HG03571 (cell line): ENCODE results near the gene B3GNT4.
"Not testable (repeated sequence)": the region's sequence is repeated elsewhere in the genome, so short reads cannot be mapped to it uniquely, and the experiment has no call there.

Experiments used
- ATAC-seq: cut with Tn5 transposase; IDR thresholded peaks from one replicate; pipeline ENCODE4 v1.9.1; 2021; ENCODE audit not compliant: unreplicated experiment

The B3GNT4 gene

DNA sequence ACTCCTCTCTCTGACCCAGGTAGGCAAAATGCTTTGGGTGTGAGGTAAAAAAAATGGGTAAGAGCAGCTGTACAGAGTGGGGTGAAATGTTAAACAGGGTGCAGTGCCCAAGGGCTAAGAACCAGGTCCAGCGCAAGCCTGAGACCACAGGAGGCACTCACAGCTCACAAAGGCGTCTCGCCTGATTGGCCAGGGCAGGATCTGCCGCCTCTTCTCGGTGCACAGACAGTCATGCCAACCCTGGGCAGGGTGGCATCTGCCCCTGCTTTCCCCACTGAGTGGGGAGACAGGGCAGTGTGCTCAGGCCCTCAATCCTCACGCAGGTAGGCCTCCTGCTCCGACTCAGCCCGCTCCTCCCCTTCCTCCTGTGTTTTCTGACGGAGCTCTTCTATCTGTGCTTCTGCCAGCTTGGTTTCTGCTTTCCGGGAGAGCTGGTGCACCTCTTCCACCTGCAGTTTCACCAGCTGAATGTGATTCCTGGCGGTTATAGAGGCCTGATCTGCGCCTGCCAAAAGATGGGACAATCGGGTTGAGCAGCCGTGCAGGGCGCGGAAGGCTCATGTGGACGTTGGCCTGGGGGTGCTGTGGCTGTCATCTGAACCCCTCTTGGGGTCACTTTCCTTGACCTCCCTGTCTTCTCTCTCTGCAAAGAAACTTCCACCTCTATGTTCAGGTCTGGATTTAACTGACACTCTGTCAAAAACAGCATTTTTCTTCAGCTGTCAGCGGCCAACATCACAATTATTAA, 4.7 kb downstream of the B3GNT4 start:
- ATAC-seq, result no peak

DNA sequence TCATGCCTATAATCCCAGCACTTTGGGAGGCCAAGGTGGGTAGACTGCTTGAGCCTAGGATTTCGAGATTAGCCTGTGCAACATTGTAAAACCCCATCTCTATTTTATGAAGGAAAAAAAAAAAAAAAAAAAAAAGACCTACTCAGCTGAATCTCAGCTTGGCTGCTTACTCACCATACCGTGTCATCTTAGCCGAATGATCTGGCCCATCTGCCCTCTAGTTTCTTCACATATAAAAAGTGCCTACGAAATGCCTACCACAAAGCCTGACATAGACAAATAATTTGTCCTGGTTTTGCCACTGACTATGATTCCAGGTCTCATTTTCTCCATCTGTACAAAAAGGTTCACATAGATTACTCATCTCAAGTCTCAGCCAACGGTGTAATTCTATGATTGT, 12.3 kb downstream of the B3GNT4 start:
- ATAC-seq, result no peak

DNA sequence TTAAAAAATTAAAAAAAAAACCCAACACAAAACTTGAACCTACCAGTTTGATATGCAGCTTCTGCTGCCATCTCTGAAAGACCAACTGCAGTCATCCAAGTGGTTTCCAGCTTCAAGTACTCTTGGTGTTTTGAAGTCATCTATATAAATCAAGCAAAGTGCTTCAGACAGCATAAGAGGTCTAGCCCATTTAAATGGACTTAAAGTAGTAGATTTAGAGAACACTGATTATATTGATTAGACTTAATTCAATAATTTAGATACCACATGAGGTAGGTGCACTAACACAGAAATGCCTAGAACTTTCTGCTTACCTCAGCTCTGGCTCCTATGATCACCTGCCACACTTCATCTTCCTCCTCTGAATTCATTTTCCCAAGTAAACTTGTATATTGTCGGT, 12.9 kb downstream of the B3GNT4 start:
- no peak for ATAC-seq

DNA sequence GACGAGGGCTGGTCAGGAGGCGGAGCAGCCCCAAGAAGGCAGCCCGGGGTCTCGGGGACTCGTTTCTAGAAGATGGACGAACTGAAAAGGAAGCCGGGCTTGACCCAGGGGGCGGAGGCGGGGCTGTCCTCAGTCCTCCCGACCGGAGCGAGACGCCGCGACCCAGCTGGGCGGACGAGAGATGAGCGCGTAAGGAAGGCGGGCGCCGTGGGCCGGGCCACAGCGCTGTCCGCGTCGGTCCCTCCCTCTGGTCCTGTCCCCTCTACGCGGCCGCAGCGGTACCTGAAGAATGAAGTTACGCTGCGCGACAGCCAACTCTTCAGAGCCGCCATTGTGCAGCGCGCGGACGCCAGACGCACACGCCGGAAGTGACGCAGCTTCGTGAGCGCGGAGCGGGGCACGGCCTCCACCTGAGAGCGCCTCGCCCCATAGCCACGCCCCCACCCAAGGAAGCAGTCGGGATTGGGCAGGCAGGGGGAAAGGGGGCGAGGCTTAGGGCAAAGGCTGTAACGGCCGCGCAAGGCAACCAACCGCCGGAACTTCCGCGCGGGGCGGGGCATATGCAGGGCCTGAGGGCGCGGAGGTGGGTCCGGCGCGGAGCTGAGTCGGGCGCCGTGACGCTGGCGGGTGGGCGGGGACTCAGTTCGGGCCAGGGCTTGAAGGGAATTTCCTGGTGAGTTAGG, 22.3 kb downstream of the B3GNT4 start, which contains the start of gene DIABLO:
Gene DIABLO (minus strand): TSS at position 370 of the 683 bp plus-strand sequence. CDS start 38 bp downstream, at position 332.
- ATAC-seq, result peak; percentile 82

DNA sequence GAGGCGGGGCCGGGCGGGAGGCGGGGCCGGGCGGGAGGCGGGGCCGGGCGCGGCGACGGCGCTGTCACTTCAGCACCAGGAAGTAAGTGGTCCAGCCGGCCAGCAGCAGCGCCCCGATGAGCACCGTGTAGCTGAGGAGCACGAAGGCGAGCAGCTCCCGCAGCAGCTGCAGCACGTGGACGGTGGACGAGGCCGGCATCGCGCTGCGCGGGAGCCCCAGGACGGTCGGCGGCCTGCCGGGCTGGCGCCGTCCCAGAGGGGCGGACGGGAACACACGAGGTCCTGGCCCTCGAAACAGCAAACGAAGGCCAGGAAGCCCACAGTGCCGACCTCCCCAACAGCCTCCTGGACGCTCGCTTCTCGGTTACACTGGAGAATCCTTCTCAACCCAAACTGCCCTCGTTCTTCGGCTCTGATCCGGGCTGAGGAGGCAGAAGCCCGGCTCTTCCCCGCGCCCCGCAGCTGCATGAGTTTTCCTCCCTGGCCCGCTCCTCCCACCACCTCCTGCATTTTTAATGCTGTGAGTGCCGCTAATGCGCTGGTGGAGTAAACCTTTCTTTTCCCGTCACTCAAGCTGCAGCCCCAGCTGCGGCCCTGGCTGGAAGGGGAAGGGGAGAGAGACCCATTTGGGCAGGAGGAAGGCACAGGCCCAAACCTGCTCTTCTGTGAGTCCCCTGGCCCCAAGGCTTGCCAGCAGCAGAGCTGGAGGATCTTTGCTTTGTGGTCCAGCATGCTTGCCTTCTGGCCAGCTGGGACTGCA, 23.0 kb downstream of the B3GNT4 start:
- no peak for ATAC-seq

DNA sequence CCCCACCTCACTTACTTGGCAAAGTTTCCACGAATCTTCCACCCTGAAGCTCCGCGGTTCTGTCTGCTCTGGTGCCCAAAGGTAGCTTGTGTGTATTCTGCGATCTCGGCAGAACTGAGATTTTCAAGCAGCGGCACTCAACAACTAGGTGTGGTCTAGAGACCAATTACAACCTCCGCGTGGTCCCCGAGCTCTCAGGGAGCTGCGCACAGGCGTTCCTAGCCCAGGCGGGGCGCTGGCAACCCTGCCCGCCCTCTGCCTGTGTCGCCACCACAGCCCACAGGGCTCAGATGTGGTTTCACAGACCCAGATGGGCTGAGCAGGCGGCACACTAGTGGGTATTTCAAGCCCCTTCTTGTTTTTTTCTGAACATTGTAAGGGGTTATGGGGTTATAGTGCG, 23.8 kb downstream of the B3GNT4 start:
- ATAC-seq, result no peak

DNA sequence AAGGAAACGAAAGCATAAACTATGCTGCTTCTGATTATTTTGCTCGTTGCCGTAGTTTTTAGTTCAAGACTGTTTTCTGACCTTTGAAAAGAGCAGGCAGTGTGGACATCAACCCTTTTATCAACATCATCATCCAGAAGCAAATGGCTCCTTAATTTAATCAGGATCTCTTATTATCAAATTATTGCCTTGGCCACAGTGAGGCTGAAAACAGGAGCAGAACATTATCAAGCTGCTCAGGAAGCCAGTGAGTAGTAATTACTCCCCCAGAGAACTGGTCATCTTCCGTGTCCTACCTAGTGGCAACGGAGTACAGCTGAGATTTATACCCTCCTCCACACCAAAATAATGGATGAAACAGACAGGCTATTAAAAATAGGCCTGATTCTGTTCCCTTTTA, 24.6 kb downstream of the B3GNT4 start:
- no peak for ATAC-seq

DNA sequence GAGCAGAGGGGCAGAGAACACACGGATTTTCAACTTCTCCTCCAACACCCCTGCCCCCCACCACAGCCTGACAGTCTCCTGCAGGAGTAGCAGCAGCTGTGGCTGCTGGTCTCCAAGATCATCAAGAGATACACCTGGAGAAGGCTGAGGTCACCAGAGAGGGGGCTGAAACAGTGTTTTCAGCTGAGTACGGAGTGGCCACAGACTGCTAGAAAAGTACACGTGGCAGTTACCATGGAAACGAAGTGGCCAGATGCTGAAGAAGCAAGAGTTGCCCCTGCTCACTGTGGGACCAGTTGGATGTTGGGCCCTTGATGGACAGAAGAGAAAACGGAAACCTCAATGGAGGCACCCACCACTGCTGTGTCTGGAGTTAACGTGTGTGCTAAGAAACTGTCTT, 27.3 kb downstream of the B3GNT4 start:
- no peak for ATAC-seq

DNA sequence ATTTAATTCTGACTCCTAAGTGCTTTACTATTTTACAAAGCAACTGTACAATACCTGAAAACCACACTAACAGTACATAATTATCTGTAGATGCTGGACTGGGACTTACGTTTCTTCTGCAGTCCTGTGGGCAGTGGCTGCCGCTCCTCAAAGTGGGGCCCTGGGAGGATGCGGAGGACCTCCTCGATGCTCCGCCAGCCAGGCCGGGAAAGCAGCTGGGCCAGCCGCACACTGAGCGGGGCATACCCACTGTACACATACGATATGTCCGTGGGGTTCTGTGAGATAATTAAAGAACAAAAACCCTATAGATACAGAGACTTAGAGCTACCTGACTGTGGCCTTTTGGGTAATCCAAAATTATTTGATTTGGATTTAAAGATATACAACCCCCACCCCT, 29.2 kb downstream of the B3GNT4 start:
- no peak for ATAC-seq

DNA sequence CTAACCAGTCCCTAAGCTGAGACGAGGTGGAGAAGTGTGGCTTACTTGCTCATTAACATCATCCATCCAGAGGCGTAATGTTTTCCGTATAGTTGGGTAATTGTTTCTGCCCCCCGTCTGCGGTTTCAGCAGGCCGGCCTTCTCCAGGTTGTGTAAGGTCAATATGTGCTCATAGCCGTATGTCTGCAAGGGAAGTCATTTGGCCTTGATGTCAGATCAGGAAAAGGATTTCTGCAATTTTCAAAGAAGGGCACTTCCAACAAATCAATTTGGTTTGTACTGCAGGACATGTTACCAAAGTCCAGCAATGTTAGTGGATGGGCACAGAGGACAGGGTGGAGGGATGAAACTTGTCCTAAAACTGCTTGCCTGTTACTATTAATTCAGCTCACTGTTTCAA, 32.2 kb downstream of the B3GNT4 start:
- no peak for ATAC-seq

DNA sequence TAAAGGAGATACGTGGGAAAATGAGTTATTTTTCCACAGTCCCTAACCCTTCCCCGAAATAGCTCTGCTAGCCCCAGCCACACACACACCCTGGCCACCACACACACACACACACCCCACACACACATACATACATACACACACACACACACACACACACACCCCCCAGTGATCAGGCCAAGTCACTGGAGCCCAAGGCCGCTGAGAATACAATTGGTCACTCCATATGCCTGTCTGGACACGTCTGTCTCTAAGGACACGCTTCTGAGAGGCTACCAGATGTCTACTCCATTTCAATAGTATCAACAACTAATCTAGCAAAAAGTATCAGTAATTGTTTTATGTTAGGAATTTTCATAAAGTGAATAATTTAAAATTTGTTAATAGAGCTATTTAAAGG, 35.4 kb downstream of the B3GNT4 start:
- no peak for ATAC-seq

DNA sequence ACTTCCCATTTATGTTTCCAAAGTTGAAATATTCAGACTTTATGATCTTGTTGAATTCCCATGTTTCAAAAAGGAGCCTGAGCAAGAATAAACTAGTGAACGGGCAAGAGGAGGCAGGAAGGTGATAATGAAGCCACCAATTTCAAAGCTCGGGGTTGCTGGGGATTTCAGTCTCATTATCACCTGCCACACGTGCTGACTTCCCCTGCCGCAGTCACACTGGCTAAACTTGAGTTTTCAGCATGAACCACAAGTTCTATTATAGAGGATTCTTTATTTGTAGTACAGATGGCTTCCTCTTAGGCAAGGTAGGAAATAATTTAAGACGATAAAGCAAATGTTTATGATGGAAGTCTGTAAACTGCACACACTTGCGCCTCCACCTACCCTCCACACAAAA, 40.5 kb downstream of the B3GNT4 start:
- ATAC-seq, result no peak

DNA sequence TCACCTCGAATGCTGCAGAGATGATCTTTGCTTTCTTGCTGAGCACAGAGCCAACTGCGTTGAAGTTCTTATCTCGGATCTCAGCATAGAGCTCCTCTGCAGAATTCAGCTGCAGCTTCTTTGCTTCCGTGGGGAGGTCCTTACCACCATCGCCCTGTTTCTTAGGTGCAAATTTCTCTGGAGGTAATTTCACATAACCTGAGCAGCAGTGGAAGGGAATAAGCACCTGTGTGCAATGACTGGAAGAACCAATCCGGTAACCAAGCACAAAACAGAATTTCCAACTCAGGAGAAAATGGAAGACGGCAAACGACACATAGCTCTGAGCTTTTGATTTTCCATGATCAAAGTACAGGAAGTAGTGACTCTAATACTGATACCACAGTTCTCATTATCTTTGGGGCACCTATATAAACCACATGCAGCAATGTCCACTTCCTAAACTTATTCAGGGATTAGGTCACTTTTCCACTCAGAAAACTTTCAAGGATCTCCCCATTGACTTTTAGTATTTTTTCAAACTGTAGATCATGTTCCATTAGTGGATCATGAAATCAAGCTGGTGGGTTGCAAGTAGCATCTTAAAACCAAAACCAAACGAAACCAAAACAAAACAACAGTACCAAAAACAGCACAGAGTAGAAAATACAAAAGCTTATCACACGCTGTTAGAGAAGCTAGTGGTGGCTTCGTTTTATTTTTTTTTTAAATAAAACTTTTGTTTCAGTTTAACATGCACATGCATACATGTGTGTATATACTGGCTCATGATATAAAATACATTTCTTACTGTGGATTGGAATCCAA, 41.3 kb downstream of the B3GNT4 start:
- ATAC-seq, result no peak

DNA sequence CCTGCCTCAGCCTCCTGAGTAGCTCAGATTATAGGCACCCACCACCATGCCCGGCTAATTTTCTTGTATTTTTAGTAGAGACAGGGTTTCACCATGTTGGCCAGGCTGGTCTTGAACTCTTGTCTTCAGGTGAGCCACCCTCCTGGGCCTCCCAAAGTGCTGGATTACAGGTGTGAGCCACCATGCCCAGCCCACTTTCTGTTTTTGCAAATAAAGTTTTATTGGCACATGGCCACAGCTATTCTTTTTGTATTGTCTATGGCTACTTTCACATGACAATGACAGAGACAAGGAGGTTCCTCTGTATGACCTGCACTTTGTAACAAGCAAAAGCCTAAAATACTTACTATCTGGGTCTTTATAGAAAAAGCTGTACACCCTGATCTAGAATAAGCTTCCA, 42.0 kb downstream of the B3GNT4 start:
- no peak for ATAC-seq

DNA sequence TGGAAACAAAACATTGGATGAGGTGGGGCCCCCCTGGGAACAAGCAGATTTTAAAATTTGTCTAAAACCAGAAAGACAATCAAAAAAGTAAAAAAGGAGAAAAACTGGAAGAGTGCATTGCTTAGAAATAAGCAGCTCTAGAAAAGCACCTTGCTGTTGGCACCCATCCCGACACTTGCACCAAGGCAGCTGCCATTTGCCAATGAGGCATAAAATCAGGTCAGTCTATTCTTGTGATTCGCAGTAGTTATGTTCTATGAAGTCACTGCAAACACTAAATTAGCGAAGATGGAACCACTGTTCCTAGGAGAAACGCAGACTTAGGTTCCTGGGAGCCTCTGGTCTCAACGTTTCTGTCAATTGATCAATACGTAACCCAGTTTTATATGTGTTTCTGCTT, 46.5 kb downstream of the B3GNT4 start:
- no peak for ATAC-seq

DNA sequence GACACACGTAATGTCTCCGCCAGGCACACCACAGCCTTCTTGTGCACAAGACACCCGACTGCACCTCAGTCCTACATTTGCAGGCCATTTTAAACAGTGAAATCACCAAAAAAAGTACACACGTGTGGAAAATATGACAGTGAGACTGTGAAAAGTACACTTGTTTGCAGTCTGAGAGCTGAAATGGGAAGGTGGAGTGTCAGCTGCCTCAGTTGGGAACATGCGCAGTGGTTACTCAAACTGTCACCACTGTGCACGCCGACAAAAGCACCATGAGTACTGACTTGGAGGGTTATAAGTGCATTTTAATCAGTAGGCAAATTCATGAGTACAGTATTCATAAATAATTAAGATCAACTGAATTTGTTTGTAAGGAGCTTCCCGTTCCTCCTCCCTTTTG, 47.0 kb downstream of the B3GNT4 start:
- ATAC-seq, result no peak

DNA sequence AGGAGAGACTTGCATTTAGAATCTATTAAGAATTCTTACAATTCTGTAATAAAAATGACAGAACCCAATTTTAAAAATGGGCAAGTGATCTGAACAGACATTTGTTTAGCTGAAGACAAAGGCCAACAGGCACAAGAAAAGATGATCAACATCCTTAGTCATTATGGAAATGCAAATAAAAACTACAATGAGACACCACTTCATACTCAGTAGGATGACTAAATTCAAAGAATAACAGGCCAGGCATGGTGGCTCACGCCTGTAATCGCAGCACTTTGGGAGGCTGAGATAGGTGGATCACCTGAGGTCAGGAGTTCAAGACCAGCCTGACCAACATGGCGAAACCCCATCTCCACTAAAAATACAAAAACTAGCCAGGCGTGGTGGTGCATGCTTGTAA, 55.0 kb downstream of the B3GNT4 start:
- ATAC-seq, result not testable (repeated sequence)
